ENCODE measurements around the gene MIOX.

Gene MIOX

GRCh38 chr22:50455201-50455600, 31.5 kb upstream of the MIOX start:
- no peak for DNase-seq (ENCODE audit: low read depth)

- no peak for DNase-seq (ENCODE audit: low read depth)
Observed at GRCh38 chr22:50456026-50456425, 30.6 kb upstream of the MIOX start.

- DNase-seq (ENCODE audit: low read depth), result no peak
Observed at GRCh38 chr22:50456466-50457234, 30.0 kb upstream of the MIOX start.

- DNase-seq (ENCODE audit: low read depth), result no peak
Observed at GRCh38 chr22:50459016-50459415, 27.6 kb upstream of the MIOX start.

- no peak for DNase-seq (ENCODE audit: low read depth)
Observed at GRCh38 chr22:50459496-50460140, 27.0 kb upstream of the MIOX start.

- no peak for DNase-seq (ENCODE audit: low read depth)
Observed at GRCh38 chr22:50460938-50461337, 25.7 kb upstream of the MIOX start.

GRCh38 chr22:50461536-50461935, 25.1 kb upstream of the MIOX start:
- no peak for DNase-seq (ENCODE audit: low read depth)

DNA sequence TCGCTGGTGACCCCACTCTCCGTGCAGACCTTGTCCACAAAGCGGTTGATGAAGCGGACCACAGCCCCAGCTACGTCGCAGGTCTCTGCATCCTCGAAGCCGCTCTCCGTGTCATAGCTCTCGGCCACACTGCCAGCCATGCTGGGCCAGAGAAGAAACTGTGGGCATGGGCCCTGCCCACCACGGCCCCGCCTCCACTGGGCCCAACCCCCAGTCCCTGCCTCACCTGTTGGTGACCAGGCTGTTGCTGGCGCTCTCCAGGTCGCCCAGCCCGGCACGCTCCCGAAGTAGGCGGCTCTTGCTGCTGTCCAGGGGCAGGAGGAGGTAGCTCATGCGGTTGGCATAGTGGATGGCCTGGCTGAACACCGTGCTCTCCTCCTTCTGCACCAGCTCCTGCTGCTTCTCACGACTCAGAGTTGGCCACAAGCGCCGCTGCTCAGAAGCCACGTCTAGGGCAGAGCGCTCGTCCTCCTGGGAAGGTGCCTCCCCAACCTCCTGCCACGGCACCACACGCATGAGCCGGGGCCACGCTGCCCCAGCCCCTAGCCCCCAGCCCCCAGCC, 24.6 kb upstream of the MIOX start:
- DNase-seq (ENCODE audit: low read depth), result no peak

DNA sequence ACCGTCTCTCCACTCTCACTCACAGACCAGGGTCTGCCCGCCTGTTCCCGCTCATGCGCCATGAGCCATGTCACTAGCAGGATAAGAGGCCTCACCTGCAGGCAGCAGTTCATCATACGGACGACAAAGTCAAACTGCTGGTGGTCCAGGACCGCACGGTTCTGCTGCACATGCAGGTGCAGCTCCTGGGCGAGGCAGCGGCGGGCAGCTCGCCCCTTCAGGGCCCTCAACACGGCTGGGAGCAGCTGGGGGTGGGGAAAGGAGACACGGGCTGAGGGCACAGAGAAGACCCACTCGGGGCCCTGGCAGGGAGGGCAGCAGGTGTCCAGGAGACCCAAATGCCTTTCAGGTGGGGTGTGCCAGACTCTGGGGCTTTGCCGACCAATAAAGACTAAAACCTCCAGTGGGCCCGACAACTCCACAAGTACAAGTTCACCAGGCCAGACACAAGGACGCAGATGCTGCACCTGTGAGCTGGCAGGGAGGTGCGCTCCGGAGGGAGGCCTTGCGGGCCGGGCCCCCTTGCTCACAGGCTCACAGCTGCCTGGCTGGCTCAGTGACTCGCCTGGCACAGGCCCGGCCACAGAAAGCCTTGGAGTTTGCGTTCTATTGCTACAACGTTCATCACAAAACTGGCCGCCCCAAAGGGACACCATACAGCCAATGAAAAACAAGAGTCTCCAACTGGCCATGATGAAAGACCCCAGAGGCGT, 23.3 kb upstream of the MIOX start:
- no peak for DNase-seq (ENCODE audit: low read depth)

DNA sequence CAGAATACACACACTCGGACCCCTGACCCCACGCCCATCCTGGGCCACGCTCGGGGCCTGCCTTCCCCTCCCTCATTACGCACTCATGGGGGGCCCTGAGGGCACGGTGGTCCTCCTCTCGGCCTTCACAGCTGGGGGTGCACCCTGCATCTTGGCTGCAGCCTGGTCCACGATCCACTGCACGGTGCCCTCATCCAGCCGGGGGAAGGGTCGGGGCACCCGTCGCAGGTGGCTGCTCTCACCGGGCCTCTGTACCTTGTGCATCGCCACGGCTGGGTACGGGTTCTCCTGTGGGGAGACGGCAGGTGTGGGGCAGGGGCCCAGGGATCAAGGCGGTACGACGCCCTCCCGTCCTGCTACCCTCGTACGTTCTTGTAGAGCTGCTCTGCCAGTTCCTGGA, 22.2 kb upstream of the MIOX start:
- no peak for DNase-seq (ENCODE audit: low read depth)

DNA sequence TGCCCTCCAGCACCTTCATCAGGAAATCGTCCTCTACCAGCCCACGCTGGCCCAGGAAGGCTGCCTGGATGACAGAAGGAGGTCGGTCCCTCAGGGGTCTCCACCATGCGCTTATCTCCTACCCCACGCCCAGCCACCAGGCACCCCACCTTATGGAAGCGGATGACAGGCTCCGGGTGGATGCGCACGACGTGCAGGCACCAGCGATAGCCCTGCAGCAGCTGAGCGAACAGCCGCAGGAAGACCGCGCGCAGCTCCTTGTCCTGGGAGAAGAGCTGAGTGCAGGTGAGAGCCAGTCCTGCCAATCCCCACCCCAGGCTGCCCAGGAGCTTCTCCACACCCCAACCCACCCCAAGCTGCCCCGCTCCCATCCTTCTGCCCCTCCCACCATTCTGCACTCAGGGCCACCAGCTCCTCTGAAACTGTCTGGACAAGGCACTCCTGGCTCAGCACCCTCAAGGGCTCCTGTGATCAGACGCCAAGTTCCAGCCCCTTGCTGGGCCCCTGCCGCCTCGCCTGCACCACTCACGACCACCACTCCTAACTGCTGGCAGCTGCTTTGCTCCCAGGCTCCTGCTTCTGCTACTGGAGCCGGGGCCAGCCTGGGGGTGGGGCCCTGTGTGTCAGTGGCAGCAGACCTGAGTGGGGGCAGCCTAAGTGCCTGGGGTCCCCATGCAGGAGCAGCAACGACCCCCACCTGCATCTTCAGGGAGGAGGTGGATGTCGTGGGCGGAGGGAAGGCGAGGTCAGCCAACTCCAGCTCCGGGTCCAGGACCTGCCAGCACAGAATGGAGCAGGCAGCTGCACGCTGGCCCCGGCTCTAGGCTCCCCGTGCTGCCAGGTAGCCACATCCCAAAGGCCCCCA, 21.4 kb upstream of the MIOX start:
- no peak for DNase-seq (ENCODE audit: low read depth)

GRCh38 chr22:50467341-50467740, 19.3 kb upstream of the MIOX start:
- DNase-seq (ENCODE audit: low read depth), result no peak

DNA sequence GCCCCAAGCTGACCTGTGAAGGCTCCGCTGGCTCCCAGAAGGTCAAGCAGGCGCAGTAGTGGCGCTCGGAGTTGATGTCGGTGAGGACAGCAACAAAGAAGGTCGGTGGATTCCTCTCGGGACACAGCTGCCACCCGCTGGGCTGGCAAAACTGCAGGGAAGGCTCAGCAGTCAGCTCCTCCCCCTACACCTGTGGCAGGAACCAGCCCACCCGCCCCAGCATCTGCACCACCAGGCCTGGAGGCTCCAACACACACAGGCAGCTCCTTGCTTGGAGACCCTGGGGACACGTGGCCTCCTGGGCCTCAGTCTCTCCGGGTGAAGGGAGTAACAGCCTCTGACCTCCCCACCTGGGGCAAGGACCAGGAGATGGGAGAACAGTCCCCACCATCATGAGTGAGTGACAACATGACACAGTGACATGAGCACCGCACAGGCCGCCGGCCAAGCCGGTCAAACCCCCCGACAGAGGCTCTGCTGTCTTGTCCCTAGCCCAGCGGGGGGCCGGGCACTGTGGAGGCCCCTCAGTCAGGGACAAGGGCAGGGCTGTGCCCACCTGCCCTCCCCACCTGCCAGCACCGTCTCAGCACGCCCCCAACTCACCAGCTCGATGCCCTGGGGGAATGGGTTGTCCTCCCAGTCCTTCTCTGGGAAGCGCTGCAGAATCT, 18.8 kb upstream of the MIOX start:
- DNase-seq (ENCODE audit: low read depth), result no peak

DNA sequence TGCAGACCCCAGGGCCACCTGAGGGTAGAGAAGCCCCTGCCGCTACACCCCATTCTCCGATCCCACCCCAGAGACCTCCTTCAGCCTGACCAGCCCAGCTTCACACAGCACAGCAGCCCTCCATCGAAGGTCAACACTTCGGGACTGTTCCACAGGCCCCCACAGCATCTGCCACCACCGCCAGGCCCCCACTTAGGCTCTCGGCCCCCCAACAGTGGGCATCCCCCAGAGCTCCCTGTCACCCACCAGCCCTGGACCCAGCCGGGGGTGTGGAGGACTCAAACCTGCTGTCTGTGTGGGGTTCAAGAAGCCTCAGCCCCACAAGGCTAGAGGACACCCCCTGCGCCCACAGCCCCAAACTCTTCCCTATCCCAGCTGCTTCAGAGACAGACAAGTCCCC, 18.0 kb upstream of the MIOX start:
- DNase-seq (ENCODE audit: low read depth), result no peak

DNA sequence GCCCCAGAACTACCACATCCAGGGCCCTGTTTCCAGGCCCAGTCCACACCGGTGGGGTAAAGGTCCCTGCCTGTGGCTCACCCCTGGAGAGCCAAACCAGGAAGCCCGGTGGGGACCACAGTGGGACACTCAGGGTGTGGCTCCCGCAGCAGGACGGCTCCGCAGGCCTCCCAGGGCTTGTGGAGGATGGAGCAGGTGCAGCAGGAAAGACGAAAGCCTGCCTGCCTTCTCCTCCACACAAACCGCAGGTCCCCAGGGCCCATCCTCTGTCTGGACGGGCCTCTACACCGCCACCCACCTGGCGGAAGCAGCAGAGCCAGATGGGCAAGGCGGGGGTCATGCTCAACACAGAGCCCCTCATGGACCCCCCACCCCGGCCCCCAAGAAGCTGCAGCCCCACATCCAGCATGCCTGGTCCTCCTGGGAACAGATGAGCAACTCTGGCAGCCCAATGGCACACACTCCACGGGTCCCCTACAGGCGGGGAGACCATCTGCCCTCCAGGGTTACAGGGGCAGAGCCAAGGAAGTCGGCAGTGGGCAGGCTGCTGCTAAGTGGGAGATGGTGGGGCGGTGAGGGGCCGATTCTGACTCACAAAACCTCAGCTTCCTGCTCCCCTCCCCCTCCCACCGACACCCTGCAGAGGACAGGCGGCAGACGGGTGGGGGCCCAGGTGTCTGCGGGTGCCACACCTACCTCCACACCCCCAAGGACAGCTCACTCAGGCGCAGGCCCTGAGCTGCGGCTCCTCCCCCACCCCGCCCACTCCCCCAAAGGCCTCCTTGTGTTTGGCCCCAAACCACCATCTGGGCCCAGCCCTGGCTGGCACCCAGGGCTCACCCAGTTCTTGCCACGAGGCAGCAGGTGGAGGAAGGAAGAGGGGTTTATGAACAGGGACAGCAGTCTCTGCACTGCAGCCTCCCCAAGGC, 17.0 kb upstream of the MIOX start:
- peak; percentile 95 for DNase-seq (ENCODE audit: low read depth)

DNA sequence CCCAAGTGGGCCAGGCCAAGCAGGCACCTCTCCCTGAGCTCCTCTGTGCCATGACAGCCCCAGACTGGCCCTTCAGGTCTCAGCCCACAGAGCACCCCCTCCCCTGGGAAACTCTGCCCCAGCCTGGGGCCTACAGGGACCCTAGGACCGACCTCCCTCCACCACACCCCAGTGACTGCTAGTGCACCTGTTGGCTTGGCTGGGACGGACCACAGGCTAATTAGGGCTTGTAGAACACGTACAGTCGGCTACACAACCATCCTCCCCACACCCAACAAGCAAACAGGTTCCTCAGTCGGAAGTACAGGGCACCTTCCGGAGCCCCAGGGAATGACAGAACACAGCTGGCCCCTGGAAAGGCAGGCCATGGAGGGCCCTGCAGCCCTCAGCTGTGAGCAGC, 16.2 kb upstream of the MIOX start:
- DNase-seq (ENCODE audit: low read depth), result no peak

DNA sequence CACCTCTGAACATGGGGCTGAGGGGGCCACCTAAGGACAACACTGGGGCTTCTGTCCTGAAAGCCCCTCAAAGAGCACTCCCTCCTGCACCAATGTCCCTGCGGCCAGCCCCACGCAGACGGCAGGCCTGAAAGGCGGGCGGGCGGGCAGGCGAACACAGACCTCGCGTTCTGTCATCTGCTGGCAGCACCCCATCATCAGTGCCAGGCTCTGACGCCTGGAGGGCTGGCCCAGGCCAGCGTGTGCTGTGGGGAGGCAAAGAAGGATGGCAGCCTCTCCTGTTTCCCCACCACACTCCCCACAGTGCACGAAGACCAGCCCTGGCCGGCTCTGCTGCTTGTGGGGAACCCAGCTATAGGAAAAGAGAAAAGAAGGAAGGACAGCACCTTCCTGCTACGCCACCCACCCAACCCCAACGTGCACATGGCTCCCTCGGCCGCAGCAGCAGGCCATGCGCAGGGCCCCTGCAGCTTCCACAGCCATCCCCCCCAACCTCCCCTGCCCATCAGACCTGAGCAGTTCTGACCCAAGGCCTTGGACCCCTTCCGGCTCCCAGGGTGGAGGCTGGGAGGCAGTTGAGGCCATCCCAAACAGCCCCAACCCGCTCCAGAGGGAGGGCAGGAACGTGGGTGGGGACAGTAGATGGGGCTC, 15.3 kb upstream of the MIOX start:
- no peak for DNase-seq (ENCODE audit: low read depth)

DNA sequence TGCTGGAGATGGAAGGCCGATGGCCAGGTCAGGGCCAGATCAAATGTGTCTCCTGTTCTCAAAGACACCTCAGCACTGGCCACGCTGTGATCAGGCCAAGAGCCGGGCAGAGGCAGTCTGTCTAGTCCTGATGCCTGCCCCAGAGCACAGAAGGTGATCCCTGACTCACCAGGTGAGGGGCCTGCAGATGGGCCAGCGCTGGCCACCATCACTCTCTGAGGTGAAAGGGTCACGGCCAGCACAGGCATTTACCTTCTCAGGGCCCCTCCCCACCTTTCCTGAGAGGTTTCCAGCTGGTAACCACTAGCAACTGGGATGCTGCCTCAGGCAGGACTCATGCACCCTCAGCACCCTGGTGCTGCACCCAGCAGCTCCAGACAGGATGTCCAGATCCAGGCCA, 14.7 kb upstream of the MIOX start:
- DNase-seq (ENCODE audit: low read depth), result no peak

- DNase-seq (ENCODE audit: low read depth), result no peak
Observed at GRCh38 chr22:50473088-50473487, 13.6 kb upstream of the MIOX start.
